Natural killer cell (primary cell): Measurements from ENCODE around the gene CTAGE1. TPM values are rescaled to one million over a fixed set of nuclear protein-coding genes. Genes with fewer than 3 reads are reported as not detected.
"Not testable (repeated sequence)": the region's sequence is repeated elsewhere in the genome, so short reads cannot be mapped to it uniquely, and the experiment has no call there.

ENCODE experiments used
- ATAC-seq, 3 donors: fragments of 150-1000 bp in 2 of 3; fragments of 200-7000 bp in 1 of 3; cut with Tn5 transposase; 1 replicate in 1 of 3; 2 replicates in 2 of 3; pipeline ENCODE4 v1.10.0; 2021; ENCODE audit warnings: mild to moderate bottlenecking in 2 of 3, moderate library complexity in 2 of 3
- DNase-seq, 2 donors: peaks; one replicate each; pipeline versions ENCODE4 v3.0.0 to v3.0.0-alpha.2; 2013 to 2021; ENCODE audit warnings: mixed read lengths in 1 of 2
- H3K27ac ChIP-seq: one replicate; pipeline ENCODE4 v1.5.1; 2013; ENCODE audit warnings: mild to moderate bottlenecking, low read length
- H3K27me3 ChIP-seq: one replicate; pipeline ENCODE4 v1.6.1; 2013; ENCODE audit warnings: low read length; ENCODE audit not compliant: control insufficient read depth, insufficient read depth
- H3K36me3 ChIP-seq: one replicate; pipeline ENCODE4 v1.6.1; 2013; ENCODE audit warnings: low read length; ENCODE audit not compliant: control insufficient read depth, insufficient read depth
- H3K4me1 ChIP-seq: one replicate; pipeline ENCODE4 v1.6.1; 2013; ENCODE audit warnings: low read length; ENCODE audit not compliant: control insufficient read depth, insufficient read depth
- H3K4me3 ChIP-seq: one replicate; pipeline ENCODE4 v1.5.1; 2013; ENCODE audit warnings: low read length
- H3K9me3 ChIP-seq: one replicate; pipeline ENCODE4 v1.6.1; 2013; ENCODE audit warnings: low read length; ENCODE audit not compliant: control insufficient read depth, insufficient read depth
- H3K27ac Mint-ChIP-seq, 2 donors: one replicate each; pipeline ENCODE4 v1.8.0; 2022; ENCODE audit warnings: mild to moderate bottlenecking in 2 of 2, mixed read lengths in 2 of 2, moderate library complexity in 1 of 2
- H3K27me3 Mint-ChIP-seq, 2 donors: one replicate each; pipeline ENCODE4 v1.8.0; 2022; ENCODE audit warnings: low read depth in 2 of 2, mixed read lengths in 2 of 2
- H3K36me3 Mint-ChIP-seq: one replicate; pipeline ENCODE4 v1.8.0; 2022; ENCODE audit warnings: mixed read lengths
- H3K4me1 Mint-ChIP-seq, 2 donors: one replicate each; pipeline ENCODE4 v1.8.0; 2022; ENCODE audit warnings: mixed read lengths in 2 of 2
- H3K4me3 Mint-ChIP-seq: one replicate; pipeline ENCODE4 v1.8.0; 2022; ENCODE audit warnings: mild to moderate bottlenecking, moderate library complexity, mixed read lengths
- H3K9me3 Mint-ChIP-seq, 2 donors: one replicate each; pipeline ENCODE4 v1.8.0; 2022; ENCODE audit warnings: mixed read lengths in 2 of 2
- WGBS: methylation state at CpG from one replicate; pipeline ENCODE4 v1.1.7; 2013; ENCODE audit warnings: missing lambda C conversion rate; ENCODE audit not compliant: insufficient coverage; 5-methylcytosine and 5-hydroxymethylcytosine counted together
- intact Hi-C: fragments of 100-400 bp; cut with micrococcal nuclease; formaldehyde crosslinking; loops from one replicate; pipeline ENCODE4 v1.14.2; 2022
- total RNA-seq, 4 donors: library from RNA; stranded (reverse); fragments of 120-200 nt in 1 of 4; gene quantifications; one replicate each; pipeline versions ENCODE4 v1.2.3 to v1.2.4, GENCODE V29; 2013 to 2022
- TF ChIP-seq, protein P1 (sequence below): fragments of 200-600 bp; IDR thresholded peaks from one replicate; pipeline ENCODE4 v1.8.0; 2022; ENCODE audit warnings: antibody characterized with exemption

Gene CTAGE1
- total RNA-seq, 3 donors from 2014 or later (not counting 1 experiment from before 2014, with no cell fraction given), result not detected

- intact Hi-C loops, result no loop called here
- WGBS, result 48% methylated on average over 8 of the region's 8 CpGs
- peaks cover 19% of the 10 kb centered on the region for H3K36me3 Mint-ChIP-seq
- TF ChIP-seq, protein P1, sequence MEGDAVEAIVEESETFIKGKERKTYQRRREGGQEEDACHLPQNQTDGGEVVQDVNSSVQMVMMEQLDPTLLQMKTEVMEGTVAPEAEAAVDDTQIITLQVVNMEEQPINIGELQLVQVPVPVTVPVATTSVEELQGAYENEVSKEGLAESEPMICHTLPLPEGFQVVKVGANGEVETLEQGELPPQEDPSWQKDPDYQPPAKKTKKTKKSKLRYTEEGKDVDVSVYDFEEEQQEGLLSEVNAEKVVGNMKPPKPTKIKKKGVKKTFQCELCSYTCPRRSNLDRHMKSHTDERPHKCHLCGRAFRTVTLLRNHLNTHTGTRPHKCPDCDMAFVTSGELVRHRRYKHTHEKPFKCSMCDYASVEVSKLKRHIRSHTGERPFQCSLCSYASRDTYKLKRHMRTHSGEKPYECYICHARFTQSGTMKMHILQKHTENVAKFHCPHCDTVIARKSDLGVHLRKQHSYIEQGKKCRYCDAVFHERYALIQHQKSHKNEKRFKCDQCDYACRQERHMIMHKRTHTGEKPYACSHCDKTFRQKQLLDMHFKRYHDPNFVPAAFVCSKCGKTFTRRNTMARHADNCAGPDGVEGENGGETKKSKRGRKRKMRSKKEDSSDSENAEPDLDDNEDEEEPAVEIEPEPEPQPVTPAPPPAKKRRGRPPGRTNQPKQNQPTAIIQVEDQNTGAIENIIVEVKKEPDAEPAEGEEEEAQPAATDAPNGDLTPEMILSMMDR, result no peak
- H3K4me3 Mint-ChIP-seq, result peak overlapping the region; percentile 68
- H3K4me3 ChIP-seq, result no peak overlapping the region
- peaks cover 0 to 12% of the 10 kb centered on the region in 2 donors for H3K9me3 Mint-ChIP-seq
- DNase-seq (no peak), ATAC-seq (no peak)
- H3K27ac Mint-ChIP-seq, result peak overlapping the region in 1 of 2 donors; percentile 41
- H3K27me3 Mint-ChIP-seq, result peaks cover 3 to 21% of the 10 kb centered on the region in 2 donors
- H3K9me3 ChIP-seq, result no peaks in the 10 kb centered on the region
- H3K36me3 ChIP-seq, result no peaks in the 10 kb centered on the region
- no peak overlapping the region for H3K27ac ChIP-seq
- peaks cover 8% of the 10 kb centered on the region for H3K4me1 ChIP-seq
- H3K27me3 ChIP-seq, result peaks cover 2% of the 10 kb centered on the region
- H3K4me1 Mint-ChIP-seq, result peaks cover 9 to 11% of the 10 kb centered on the region in 2 donors
Measured at GRCh38 chr18:22452226-22452668, 34.5 kb upstream of the CTAGE1 start.

DNA sequence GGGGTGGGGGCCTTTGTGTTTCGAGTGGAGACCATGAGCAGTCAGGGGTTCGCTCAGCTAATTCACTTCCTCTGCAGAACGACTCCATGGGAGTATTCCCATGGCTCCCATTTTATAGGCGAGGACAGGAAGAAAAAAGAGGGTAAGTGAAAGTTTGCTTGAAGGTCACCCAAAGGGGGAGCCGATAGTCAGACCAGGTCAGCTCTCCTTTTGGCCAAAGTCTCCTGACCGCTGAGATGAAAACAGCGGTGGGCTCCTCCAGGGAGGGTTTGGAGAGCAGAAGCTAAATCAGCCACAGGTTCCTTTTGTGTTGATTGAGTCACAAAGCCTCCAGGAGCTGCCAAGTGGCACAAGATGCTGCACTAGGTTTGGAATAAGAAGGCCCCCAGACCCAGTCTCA, 34.1 kb upstream of the CTAGE1 start:
- TF ChIP-seq, protein P1, result no peak
- Mint-ChIP-seq H3K4me3 (no peak overlapping the region), H3K4me1 (peaks cover 9 to 11% of the 10 kb centered on the region in 2 donors), H3K27me3 (peaks cover 3 to 19% of the 10 kb centered on the region in 2 donors), H3K27ac (peak overlapping the region; percentile 56 to 68), H3K36me3 (peaks cover 19% of the 10 kb centered on the region), H3K9me3 (peaks cover 0 to 12% of the 10 kb centered on the region in 2 donors)
- Histone ChIP-seq H3K4me1 (peaks cover 8% of the 10 kb centered on the region), H3K27ac (no peak overlapping the region), H3K4me3 (no peak overlapping the region), H3K27me3 (peaks cover 2% of the 10 kb centered on the region), H3K36me3 (no peaks in the 10 kb centered on the region), H3K9me3 (no peaks in the 10 kb centered on the region)
- WGBS, result 55% methylated on average over 7 of the region's 7 CpGs
- no peak for DNase-seq
- intact Hi-C loops, result no loop called here
- ATAC-seq, result no peak

- H3K9me3 ChIP-seq, DNase-seq, ATAC-seq, H3K36me3 ChIP-seq, H3K4me1 ChIP-seq, H3K4me3 Mint-ChIP-seq, H3K27me3 Mint-ChIP-seq, intact Hi-C loops, H3K4me3 ChIP-seq, H3K27me3 ChIP-seq, H3K27ac ChIP-seq: not testable (repeated sequence)
- H3K27ac Mint-ChIP-seq, result peak overlapping the region; percentile 13 to 68
- peaks cover 19% of the 10 kb centered on the region for H3K36me3 Mint-ChIP-seq
- 98% methylated on average over 3 of the region's 3 CpGs for WGBS
- H3K9me3 Mint-ChIP-seq, result peaks cover 0 to 12% of the 10 kb centered on the region in 2 donors
- H3K4me1 Mint-ChIP-seq, result peaks cover 9 to 11% of the 10 kb centered on the region in 2 donors
Measured at GRCh38 chr18:22450766-22451165, 33.1 kb upstream of the CTAGE1 start.

DNA sequence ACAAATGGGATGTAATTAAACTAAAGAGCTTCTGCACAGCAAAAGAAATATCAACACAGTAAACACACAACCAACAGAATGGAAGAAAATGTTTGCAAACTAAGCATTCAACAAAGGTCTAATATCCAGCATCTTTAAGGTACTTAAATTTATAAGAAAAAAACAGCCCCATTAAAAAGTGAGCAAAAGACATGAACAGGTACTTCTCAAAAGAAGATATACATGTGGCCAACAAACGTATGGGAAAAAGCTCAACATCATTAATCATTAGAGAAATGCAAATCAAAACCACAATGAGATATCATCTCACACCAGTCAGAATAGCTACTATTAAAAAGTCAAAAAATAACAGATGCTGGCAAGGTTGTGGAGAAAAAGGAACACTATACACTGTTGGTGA, 32.6 kb upstream of the CTAGE1 start:
- H3K27me3 ChIP-seq, H3K27me3 Mint-ChIP-seq, intact Hi-C loops, H3K4me3 Mint-ChIP-seq, ATAC-seq, H3K27ac ChIP-seq, H3K9me3 ChIP-seq, H3K4me1 ChIP-seq, H3K4me3 ChIP-seq, H3K36me3 ChIP-seq, DNase-seq: not testable (repeated sequence)
- peaks cover 19% of the 10 kb centered on the region for H3K36me3 Mint-ChIP-seq
- WGBS, result 0% methylated on average over 1 of the region's 1 CpG
- peak overlapping the region; percentile 13 to 68 for H3K27ac Mint-ChIP-seq
- H3K9me3 Mint-ChIP-seq, result peaks cover 0 to 12% of the 10 kb centered on the region in 2 donors
- H3K4me1 Mint-ChIP-seq, result peaks cover 9 to 11% of the 10 kb centered on the region in 2 donors

- H3K27me3 ChIP-seq, H3K36me3 ChIP-seq, H3K9me3 ChIP-seq, H3K27ac Mint-ChIP-seq, H3K4me1 ChIP-seq, H3K27me3 Mint-ChIP-seq, H3K4me3 ChIP-seq, ATAC-seq, DNase-seq, H3K4me3 Mint-ChIP-seq, intact Hi-C loops, H3K27ac ChIP-seq: not testable (repeated sequence)
- Mint-ChIP-seq H3K4me1 (peaks cover 9 to 11% of the 10 kb centered on the region in 2 donors), H3K36me3 (peaks cover 19% of the 10 kb centered on the region), H3K9me3 (peaks cover 0 to 12% of the 10 kb centered on the region in 2 donors)
Measured at GRCh38 chr18:22449753-22450152, 32.0 kb upstream of the CTAGE1 start.
